Ovary (tissue), 3 donors: Measurements from ENCODE around the gene ALK.

Experiments
- EP300 ChIP-seq: sonication (generic); formaldehyde crosslinking; IDR thresholded peaks from one replicate; pipeline ENCODE4 v1.6.1; 2017; ENCODE audit warnings: antibody characterized with exemption
- POLR2A ChIP-seq: fragments of 450-650 bp; IDR thresholded peaks from one replicate; pipeline ENCODE4 v1.6.1; 2017; ENCODE audit warnings: antibody characterized with exemption, mild to moderate bottlenecking, moderate library complexity
- TF ChIP-seq, protein P1 (sequence below), 3 donors: fragments of 450-650 bp in 2 of 3; fragments of 200-600 bp in 1 of 3; IDR thresholded peaks; one replicate each; pipeline versions ENCODE4 v1.5.1 to v1.8.0; 2016 to 2022; ENCODE audit warnings: antibody characterized with exemption in 3 of 3, mild to moderate bottlenecking in 1 of 3
- donor health status: DM: no; HTN: no; CAD: no.

DNA sequence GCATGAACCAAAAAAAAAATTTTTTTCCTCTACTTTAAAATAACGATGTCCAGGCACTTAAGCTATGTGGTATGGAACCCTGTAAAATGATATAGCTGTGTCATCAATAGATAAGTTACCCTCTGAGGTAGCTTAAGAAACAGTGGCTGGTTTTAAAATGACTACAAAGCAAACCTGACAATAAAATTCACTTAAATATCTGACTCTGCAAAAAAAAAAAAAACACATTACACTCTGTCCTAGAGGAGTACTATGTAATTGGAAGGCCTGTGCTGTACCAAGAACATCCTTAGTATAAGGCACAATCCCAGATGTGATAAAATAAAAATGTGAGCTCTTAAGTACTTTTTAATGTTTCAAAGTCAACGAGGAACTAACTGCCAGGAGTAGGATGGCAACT, 322.4 kb downstream of the ALK start:
- TF ChIP-seq EP300 (no peak), POLR2A (no peak)
- TF ChIP-seq, protein P1, sequence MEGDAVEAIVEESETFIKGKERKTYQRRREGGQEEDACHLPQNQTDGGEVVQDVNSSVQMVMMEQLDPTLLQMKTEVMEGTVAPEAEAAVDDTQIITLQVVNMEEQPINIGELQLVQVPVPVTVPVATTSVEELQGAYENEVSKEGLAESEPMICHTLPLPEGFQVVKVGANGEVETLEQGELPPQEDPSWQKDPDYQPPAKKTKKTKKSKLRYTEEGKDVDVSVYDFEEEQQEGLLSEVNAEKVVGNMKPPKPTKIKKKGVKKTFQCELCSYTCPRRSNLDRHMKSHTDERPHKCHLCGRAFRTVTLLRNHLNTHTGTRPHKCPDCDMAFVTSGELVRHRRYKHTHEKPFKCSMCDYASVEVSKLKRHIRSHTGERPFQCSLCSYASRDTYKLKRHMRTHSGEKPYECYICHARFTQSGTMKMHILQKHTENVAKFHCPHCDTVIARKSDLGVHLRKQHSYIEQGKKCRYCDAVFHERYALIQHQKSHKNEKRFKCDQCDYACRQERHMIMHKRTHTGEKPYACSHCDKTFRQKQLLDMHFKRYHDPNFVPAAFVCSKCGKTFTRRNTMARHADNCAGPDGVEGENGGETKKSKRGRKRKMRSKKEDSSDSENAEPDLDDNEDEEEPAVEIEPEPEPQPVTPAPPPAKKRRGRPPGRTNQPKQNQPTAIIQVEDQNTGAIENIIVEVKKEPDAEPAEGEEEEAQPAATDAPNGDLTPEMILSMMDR (IDR thresholded peaks at IDR 0.05): no peak
